Naive thymus-derived CD4-positive, alpha-beta T cell (primary cell): ENCODE results near the gene ASF1B. TPM values are rescaled to one million over a fixed set of nuclear protein-coding genes. Genes with fewer than 3 reads are reported as not detected.

Source experiments
- ATAC-seq: fragments of 150-1000 bp; cut with Tn5 transposase; 2 replicates; pipeline ENCODE4 v1.10.0; 2021; ENCODE audit warnings: mild to moderate bottlenecking, moderate library complexity
- CTCF ChIA-PET: fragments of 350-600 bp; sonication (Branson Sonifier 250); formaldehyde crosslinking; loops from one replicate; lab custom pipeline; 2021; ENCODE audit warnings: antibody characterized with exemption; lab: Charles Lee
- POLR2A ChIA-PET: fragments of 350-600 bp; sonication (Branson Sonifier 250); formaldehyde crosslinking; loops from one replicate; lab custom pipeline; 2021; ENCODE audit warnings: antibody characterized with exemption, inconsistent platforms; lab: Charles Lee
- DNase-seq, 9 donors: peaks; one replicate each; pipeline versions ENCODE4 v3.0.0 to v3.0.0-alpha.2; 2020 to 2022; ENCODE audit warnings: mixed read lengths in 1 of 9
- H3K27ac ChIP-seq: one replicate; pipeline ENCODE4 v1.7.0; 2013; ENCODE audit warnings: mild to moderate bottlenecking, low read depth, low read length, moderate library complexity
- H3K27me3 ChIP-seq, 2 donors: one replicate each; pipeline ENCODE4 v1.7.0; 2013; ENCODE audit warnings: low read length in 2 of 2, mild to moderate bottlenecking in 2 of 2, moderate library complexity in 2 of 2; ENCODE audit not compliant: control insufficient read depth in 2 of 2, insufficient read depth in 2 of 2
- H3K36me3 ChIP-seq, 3 experiments: 1 replicate in 2 of 3; 2 replicates in 1 of 3; pipeline ENCODE4 v1.7.0; 2013; ENCODE audit warnings: low read length in 3 of 3, mild to moderate bottlenecking in 3 of 3, moderate library complexity in 1 of 3; ENCODE audit not compliant: insufficient read depth in 3 of 3, control insufficient read depth in 2 of 3
- H3K4me1 ChIP-seq, 2 donors: one replicate each; pipeline ENCODE4 v1.7.0; 2013; ENCODE audit warnings: low read length in 2 of 2, mild to moderate bottlenecking in 2 of 2, moderate library complexity in 1 of 2; ENCODE audit not compliant: control insufficient read depth in 2 of 2, insufficient read depth in 2 of 2
- H3K4me3 ChIP-seq: 2 replicates; pipeline ENCODE4 v1.7.0; 2013; ENCODE audit warnings: mild to moderate bottlenecking, low read length
- H3K9me3 ChIP-seq, 3 experiments: 1 replicate in 2 of 3; 2 replicates in 1 of 3; pipeline ENCODE4 v1.7.0; 2013; ENCODE audit warnings: low read length in 3 of 3; ENCODE audit not compliant: control insufficient read depth in 2 of 3
- H3K27ac Mint-ChIP-seq, 9 donors: one replicate each; pipeline ENCODE4 v1.8.0; 2020 to 2022; ENCODE audit warnings: mixed read lengths in 9 of 9, mild to moderate bottlenecking in 8 of 9, moderate library complexity in 5 of 9, inconsistent platforms in 2 of 9
- H3K27me3 Mint-ChIP-seq, 5 donors: one replicate each; pipeline ENCODE4 v1.8.0; 2021 to 2022; ENCODE audit warnings: mixed read lengths in 5 of 5, mild to moderate bottlenecking in 1 of 5
- H3K36me3 Mint-ChIP-seq, 5 donors: one replicate each; pipeline ENCODE4 v1.8.0; 2020 to 2022; ENCODE audit warnings: mixed read lengths in 5 of 5, mild to moderate bottlenecking in 3 of 5, inconsistent platforms in 1 of 5
- H3K4me1 Mint-ChIP-seq, 7 donors: one replicate each; pipeline ENCODE4 v1.8.0; 2020 to 2022; ENCODE audit warnings: mixed read lengths in 7 of 7, mild to moderate bottlenecking in 3 of 7, inconsistent platforms in 1 of 7
- H3K4me3 Mint-ChIP-seq, 10 donors: one replicate each; pipeline ENCODE4 v1.8.0; 2020 to 2022; ENCODE audit warnings: mild to moderate bottlenecking in 10 of 10, mixed read lengths in 10 of 10, moderate library complexity in 6 of 10, inconsistent platforms in 2 of 10
- H3K9me3 Mint-ChIP-seq, 11 donors: one replicate each; pipeline ENCODE4 v1.8.0; 2020 to 2022; ENCODE audit warnings: mixed read lengths in 11 of 11, mild to moderate bottlenecking in 4 of 11, inconsistent platforms in 1 of 11, moderate library complexity in 1 of 11
- intact Hi-C, 2 donors: fragments of 100-400 bp; cut with micrococcal nuclease; formaldehyde crosslinking; loops; one replicate each; pipeline ENCODE4 v1.15.1; 2023
- polyA plus RNA-seq, 2 donors: library from polyadenylated mRNA; unstranded; fragments of 300-500 nt; fragmentation: Illumina TruSeq; gene quantifications; one replicate each; pipeline ENCODE4 v1.2.3, GENCODE V29; 2021
- total RNA-seq, 6 experiments: library from RNA in 5 of 6; stranded (reverse) in 5 of 6; gene quantifications; 1 replicate in 5 of 6; 2 replicates in 1 of 6; pipeline ENCODE4 v1.2.3 and lab custom pipeline; 2021 to 2026

ASF1B gene
- total and polyA plus RNA-seq, 7 experiments from 2014 or later = 0.98 to 79.0 (median 2.4) TPM

DNA sequence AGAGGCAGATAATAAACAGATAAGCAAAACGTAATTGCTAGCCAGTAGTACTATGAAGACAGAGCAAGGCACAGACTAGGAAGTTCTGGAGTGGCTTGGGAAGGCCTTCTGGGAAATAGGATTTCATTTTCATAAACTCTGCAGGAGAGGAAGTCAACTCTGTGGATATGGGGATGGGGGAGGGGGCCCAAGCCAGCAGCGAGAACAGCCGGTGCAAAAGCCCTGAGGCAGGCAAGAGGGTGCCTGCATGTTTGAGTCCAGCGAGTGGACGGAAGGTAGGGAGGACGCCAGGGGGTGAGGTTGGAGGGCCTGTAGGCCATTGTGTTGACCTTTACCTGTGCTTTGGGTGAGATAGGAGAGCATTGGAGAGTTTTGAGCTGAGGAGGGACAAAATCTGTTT is 9.0 kb upstream of the ASF1B start:
- peak overlapping the region in 1 of 10 donors; percentile 10 for H3K4me3 Mint-ChIP-seq
- peaks cover 0 to 8% (median 0%) of the 10 kb centered on the region in 11 donors for H3K9me3 Mint-ChIP-seq
- Histone ChIP-seq H3K36me3 (peaks cover 0 to 3% (median 0%) of the 10 kb centered on the region in 3 experiments), H3K4me3 (no peak overlapping the region), H3K9me3 (no peaks in the 10 kb centered on the region), H3K4me1 (peaks cover 21 to 42% of the 10 kb centered on the region in 2 donors), H3K27me3 (no peaks in the 10 kb centered on the region), H3K27ac (no peak overlapping the region)
- peaks cover 22 to 74% (median 58%) of the 10 kb centered on the region in 7 donors for H3K4me1 Mint-ChIP-seq
- peak overlapping the region in 8 of 9 donors; percentile 0 to 99 (median 82) for H3K27ac Mint-ChIP-seq
- intact Hi-C loops = loop anchor here in 1 of 2 donors (5.0 kb wide), 1 partner anchor 52 kb away; no protein-coding TSS in a partner anchor
- no peak for ATAC-seq
- no peak for DNase-seq
- CTCF ChIA-PET = interaction anchor here (0.5 to 1.5 kb wide), 3 partner anchors 9 to 55 kb away, joined by 3 to 8 read pairs (median 3); partner anchors contain the start of gene ASF1B
- peaks cover 0 to 3% (median 0%) of the 10 kb centered on the region in 5 donors for H3K36me3 Mint-ChIP-seq
- POLR2A ChIA-PET = interaction anchor here (0.8 to 1.2 kb wide), 2 partner anchors 198 to 371 kb away, joined by 3 to 5 read pairs; no protein-coding TSS in a partner anchor
- no peaks in the 10 kb centered on the region for H3K27me3 Mint-ChIP-seq

DNA sequence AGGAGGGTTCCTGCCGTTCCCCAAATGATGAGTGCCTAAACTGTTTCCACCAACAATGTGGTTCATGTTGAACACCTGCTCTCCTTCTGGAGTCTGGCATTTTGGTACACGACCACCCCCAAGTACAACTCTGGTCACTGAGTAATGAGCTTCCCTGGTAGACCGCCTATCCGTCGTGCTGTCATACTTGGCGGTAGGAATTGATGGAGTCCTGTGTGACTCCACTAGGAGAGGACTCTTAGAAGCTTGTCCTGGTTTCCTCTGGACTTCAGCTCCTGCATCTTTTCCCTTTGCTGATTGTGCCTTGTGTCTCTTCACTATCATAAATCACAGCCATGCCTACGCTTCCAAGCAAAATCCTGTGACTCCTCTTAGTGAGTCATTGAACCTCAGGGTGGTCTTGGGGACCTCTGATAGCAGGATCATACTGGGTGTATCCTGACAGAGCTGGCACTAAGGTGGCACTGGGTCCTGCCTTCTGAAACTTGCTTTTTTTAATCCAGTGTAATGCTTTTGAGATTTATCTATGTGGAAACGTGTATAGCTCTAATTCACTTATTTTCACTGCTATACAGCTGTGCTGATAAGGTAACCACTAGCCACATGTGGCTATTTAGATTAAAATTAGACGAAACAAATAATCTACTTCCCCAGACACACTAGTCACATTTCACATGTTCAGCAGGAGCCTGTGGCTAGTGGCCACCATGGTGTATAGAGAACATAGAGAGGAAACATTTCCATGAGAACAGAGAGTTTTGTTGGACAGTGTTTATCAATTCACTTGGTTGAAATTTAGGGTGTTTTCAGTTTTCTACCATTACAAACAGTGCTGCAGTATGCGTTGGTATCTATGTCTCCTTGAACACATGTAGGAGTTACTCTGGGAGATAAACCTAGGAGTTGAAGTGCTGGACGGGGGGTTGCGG is 6.1 kb upstream of the ASF1B start:
- intact Hi-C loops = no loop called here
- peaks cover 0 to 3% (median 0%) of the 10 kb centered on the region in 3 experiments for H3K36me3 ChIP-seq
- POLR2A ChIA-PET = interaction anchor here (0.6 to 0.7 kb wide), 2 partner anchors 52 to 393 kb away, joined by 4 to 5 read pairs; no protein-coding TSS in a partner anchor
- peaks cover 11 to 62% (median 48%) of the 10 kb centered on the region in 7 donors for H3K4me1 Mint-ChIP-seq
- CTCF ChIA-PET = interaction anchor here (0.6 to 9.0 kb wide), 4 partner anchors 26 to 434 kb away, joined by 3 to 39 read pairs (median 4); no protein-coding TSS in a partner anchor
- H3K9me3 Mint-ChIP-seq = peaks cover 0 to 6% (median 0%) of the 10 kb centered on the region in 11 donors
- H3K27ac Mint-ChIP-seq = peak overlapping the region in 8 of 9 donors; percentile 19 to 79 (median 60)
- no peaks in the 10 kb centered on the region for H3K27me3 Mint-ChIP-seq
- H3K9me3 ChIP-seq = no peaks in the 10 kb centered on the region
- H3K27ac ChIP-seq = no peak overlapping the region
- H3K4me3 Mint-ChIP-seq = peak overlapping the region in 5 of 10 donors; percentile 3 to 55 (median 22)
- DNase-seq = no peak
- H3K36me3 Mint-ChIP-seq = peaks cover 0 to 10% (median 5%) of the 10 kb centered on the region in 5 donors
- H3K27me3 ChIP-seq = no peaks in the 10 kb centered on the region
- H3K4me1 ChIP-seq = peaks cover 3 to 16% of the 10 kb centered on the region in 2 donors
- H3K4me3 ChIP-seq = no peak overlapping the region
- ATAC-seq = no peak

DNA sequence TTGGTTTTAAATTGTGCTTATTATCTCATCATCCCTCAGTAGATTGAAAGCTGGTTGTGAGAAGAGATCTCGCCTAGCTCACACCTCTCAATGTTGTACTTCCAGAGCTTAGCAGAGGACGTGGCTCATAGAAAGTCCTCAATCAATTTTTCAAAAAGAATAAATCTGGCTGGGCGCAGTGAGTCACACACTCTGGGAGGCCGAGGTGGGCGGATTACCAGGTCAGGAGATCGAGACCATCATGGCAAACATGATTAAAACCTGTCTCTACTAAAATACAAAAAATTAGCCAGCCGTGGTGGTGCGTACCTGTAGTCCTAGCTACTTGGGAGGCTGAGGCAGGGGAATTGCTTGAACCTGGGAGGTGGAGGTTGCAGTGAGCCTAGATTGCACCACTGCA is 4.7 kb upstream of the ASF1B start:
- Mint-ChIP-seq H3K27me3 (no peaks in the 10 kb centered on the region), H3K27ac (peak overlapping the region in 4 of 9 donors; percentile 57 to 79 (median 63)), H3K36me3 (peaks cover 0 to 10% (median 5%) of the 10 kb centered on the region in 5 donors), H3K4me3 (peak overlapping the region in 4 of 10 donors; percentile 10 to 42 (median 16)), H3K9me3 (peaks cover 0 to 4% (median 0%) of the 10 kb centered on the region in 11 donors), H3K4me1 (peaks cover 11 to 60% (median 52%) of the 10 kb centered on the region in 7 donors)
- CTCF ChIA-PET = interaction anchor here (0.6 to 9.0 kb wide), 5 partner anchors 9 to 261 kb away, joined by 3 to 39 read pairs (median 4); no protein-coding TSS in a partner anchor
- Histone ChIP-seq H3K9me3 (no peaks in the 10 kb centered on the region), H3K27ac (no peak overlapping the region), H3K4me3 (no peak overlapping the region), H3K4me1 (peaks cover 3 to 16% of the 10 kb centered on the region in 2 donors), H3K27me3 (no peaks in the 10 kb centered on the region), H3K36me3 (peaks cover 0 to 3% (median 0%) of the 10 kb centered on the region in 3 experiments)
- DNase-seq (no peak), ATAC-seq (no peak)
- POLR2A ChIA-PET = interaction anchor here (0.6 to 3.7 kb wide), 4 partner anchors 8 to 262 kb away, joined by 3 to 19 read pairs (median 4); no protein-coding TSS in a partner anchor
- intact Hi-C loops = no loop called here

DNA sequence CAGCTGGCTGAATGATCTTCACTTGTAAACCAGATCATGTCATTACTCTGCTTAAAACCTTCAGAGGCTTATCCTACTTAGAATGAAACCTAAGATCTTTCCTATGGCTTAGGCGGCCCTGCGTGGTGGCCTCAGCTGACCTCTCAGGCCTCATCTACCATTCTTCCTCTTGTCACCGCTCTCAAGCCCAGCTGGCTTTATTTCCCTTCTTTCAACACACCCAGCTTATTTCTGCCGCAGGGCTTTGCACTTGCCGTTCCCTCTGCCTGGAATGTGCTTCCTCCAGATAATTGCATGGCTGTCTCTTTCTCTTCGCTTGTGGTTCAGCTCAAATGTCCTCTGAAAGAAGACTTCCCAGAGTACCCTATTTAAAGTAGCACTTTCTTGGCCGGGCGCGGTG is 3.6 kb upstream of the ASF1B start:
- H3K27ac Mint-ChIP-seq = peak overlapping the region in 7 of 9 donors; percentile 1 to 89 (median 62)
- no peaks in the 10 kb centered on the region for H3K27me3 ChIP-seq

DNA sequence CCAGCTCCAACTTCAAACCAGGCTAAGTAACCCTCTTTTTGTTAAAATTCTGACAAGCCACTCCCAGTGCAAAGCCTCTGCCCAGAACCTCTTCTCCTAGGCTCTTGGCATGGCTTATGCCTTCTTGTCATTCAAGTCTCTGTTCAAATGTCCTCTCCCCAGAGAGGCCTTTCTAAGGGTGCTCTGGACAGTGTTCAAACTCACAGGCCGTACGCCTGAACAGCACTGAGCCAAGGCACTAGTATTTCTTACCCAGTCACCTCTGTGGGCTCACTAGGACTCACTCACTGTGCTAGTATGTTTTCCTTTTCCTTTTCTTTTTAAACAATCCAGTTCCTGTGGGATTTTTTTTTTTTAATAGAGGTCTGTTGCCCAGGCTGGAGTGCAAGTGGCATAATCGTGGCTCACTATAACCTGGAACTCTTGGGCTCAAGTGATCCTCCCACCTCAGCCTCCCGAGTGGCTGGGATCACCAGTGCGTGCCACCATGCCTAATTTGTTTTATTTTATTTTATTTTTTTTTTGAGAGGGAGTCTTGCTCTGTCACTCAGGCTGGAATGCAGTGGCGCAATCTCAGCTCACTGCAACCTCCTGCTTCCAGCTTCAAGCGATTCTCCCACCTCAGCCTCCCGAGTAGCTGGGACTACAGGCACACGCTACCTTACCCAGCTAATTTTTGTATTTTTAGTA is 2.3 kb upstream of the ASF1B start:
- intact Hi-C loops = loop anchor here (5.0 to 10.0 kb wide), 5 partner anchors 131 to 549 kb away; partner anchors contain the start of genes NDUFB7 (in 1 of the 2), PTGER1 (in 1 of the 2) and RFX1 (in 1 of the 2)
- H3K27ac Mint-ChIP-seq = peak overlapping the region in 7 of 9 donors; percentile 74 to 87 (median 81)
- peak overlapping the region; percentile 53 to 88 (median 70) for H3K4me3 Mint-ChIP-seq

More for the DNA sequence above, 3.6 kb upstream of the ASF1B start:
- POLR2A ChIA-PET = interaction anchor here (0.8 to 3.7 kb wide), 4 partner anchors 9 to 392 kb away, joined by 3 to 19 read pairs (median 6); a partner anchor contains a TSS
- H3K27me3 Mint-ChIP-seq = no peaks in the 10 kb centered on the region
- no peak overlapping the region for H3K27ac ChIP-seq
- intact Hi-C loops = loop anchor here (5.0 to 10.0 kb wide), 5 partner anchors 133 to 547 kb away; partner anchors contain the start of genes NDUFB7 (in 1 of the 2), PTGER1 (in 1 of the 2) and RFX1 (in 1 of the 2)
- ATAC-seq = no peak
- peak overlapping the region in 7 of 10 donors; percentile 14 to 72 (median 29) for H3K4me3 Mint-ChIP-seq
- no peaks in the 10 kb centered on the region for H3K9me3 Mint-ChIP-seq
- no peak overlapping the region for H3K4me3 ChIP-seq
- H3K36me3 Mint-ChIP-seq = peaks cover 0 to 10% (median 9%) of the 10 kb centered on the region in 5 donors
- no peaks in the 10 kb centered on the region for H3K9me3 ChIP-seq
- CTCF ChIA-PET = interaction anchor here (0.7 to 9.0 kb wide), 5 partner anchors 8 to 260 kb away, joined by 3 to 39 read pairs (median 3); no protein-coding TSS in a partner anchor
- DNase-seq = no peak
- peaks cover 11 to 58% (median 49%) of the 10 kb centered on the region in 7 donors for H3K4me1 Mint-ChIP-seq
- H3K4me1 ChIP-seq = peaks cover 8 to 22% of the 10 kb centered on the region in 2 donors
- H3K36me3 ChIP-seq = peaks cover 0 to 3% (median 0%) of the 10 kb centered on the region in 3 experiments

More for the DNA sequence above, 2.3 kb upstream of the ASF1B start:
- Histone ChIP-seq H3K9me3 (no peaks in the 10 kb centered on the region), H3K4me3 (no peak overlapping the region), H3K27ac (no peak overlapping the region), H3K27me3 (no peaks in the 10 kb centered on the region), H3K4me1 (peaks cover 8 to 22% of the 10 kb centered on the region in 2 donors), H3K36me3 (peaks cover 0 to 3% (median 0%) of the 10 kb centered on the region in 3 experiments)
- DNase-seq (no peak), ATAC-seq (no peak)
- Mint-ChIP-seq H3K9me3 (no peaks in the 10 kb centered on the region), H3K4me1 (peaks cover 11 to 54% (median 46%) of the 10 kb centered on the region in 7 donors), H3K27me3 (no peaks in the 10 kb centered on the region), H3K36me3 (peaks cover 0 to 10% (median 9%) of the 10 kb centered on the region in 5 donors)
- POLR2A ChIA-PET = interaction anchor here (0.6 to 3.7 kb wide), 5 partner anchors 11 to 261 kb away, joined by 3 to 19 read pairs (median 8); no protein-coding TSS in a partner anchor
- CTCF ChIA-PET = interaction anchor here (1.4 to 9.0 kb wide), 2 partner anchors 56 to 210 kb away, joined by 3 to 39 read pairs; no protein-coding TSS in a partner anchor
